HG03571 (cell line): Measurements from ENCODE around the gene TNFAIP8L2.

Experiments
- ATAC-seq: cut with Tn5 transposase; IDR thresholded peaks from one replicate; pipeline ENCODE4 v1.9.1; 2021; ENCODE audit not compliant: unreplicated experiment

Gene TNFAIP8L2

GRCh38 chr1:151156515-151156819, at the start of gene TNFAIP8L2:
Gene TNFAIP8L2 (plus strand): TSS chr1:151156649. CDS start chr1:151158698, 2,049 bp downstream.
- no peak for ATAC-seq

- no peak for ATAC-seq
Observed at GRCh38 chr1:151106894-151107293, 49.6 kb upstream of the TNFAIP8L2 start.

GRCh38 chr1:151108331-151108730, 48.1 kb upstream of the TNFAIP8L2 start:
- no peak for ATAC-seq

- ATAC-seq = no peak
Observed at GRCh38 chr1:151113877-151114276, 42.6 kb upstream of the TNFAIP8L2 start.

GRCh38 chr1:151124763-151125403, 31.6 kb upstream of the TNFAIP8L2 start:
- ATAC-seq = no peak

DNA sequence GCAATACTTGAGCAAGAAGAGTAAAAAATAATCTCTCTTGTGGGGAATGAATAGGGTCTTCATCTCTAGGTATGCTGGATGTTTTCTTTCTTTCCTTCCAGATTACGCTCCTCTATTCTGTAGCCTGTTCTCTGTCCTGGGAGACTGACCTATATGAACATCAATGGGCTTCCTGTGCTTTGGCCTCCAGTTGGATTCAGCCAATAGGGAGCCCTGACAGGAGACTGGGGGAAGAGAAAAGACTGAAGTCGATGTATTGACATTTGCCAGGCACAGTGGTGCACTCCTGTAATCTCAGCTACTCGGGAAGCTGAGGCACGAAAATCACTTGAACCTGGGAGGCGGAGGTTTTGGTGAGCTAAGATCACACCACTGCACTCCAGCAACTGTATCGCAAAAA, 27.6 kb upstream of the TNFAIP8L2 start:
- ATAC-seq = no peak

DNA sequence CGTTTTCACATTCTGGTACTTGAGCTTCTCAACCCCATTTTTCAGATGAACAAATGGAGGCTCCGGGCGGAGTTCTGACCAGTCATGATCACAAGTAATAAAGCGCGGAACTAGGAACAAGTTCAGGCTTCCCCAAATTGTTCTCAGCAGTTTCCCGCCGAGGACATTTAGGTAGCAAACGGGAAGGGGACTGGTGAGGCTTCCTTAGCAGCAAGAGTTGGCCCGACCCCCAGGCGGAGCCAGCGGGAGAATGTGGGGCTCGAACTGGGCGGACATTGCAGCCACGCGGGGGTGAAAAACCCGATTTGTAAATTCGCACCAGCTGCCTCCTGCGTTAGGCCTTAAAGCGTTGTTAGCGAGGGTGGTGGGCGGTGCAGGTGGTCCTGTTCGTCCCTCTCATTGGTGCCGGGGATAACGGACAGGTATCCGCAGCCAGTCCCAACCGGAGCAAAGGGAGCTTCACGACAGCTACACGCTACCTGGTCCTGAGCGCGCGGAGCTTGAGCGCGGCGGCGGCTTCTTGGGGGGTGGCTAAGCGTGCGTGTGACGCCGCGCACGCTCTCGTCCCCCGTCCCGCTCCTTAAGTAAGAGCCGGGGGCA, 25.4 kb upstream of the TNFAIP8L2 start:
- ATAC-seq = no peak

DNA sequence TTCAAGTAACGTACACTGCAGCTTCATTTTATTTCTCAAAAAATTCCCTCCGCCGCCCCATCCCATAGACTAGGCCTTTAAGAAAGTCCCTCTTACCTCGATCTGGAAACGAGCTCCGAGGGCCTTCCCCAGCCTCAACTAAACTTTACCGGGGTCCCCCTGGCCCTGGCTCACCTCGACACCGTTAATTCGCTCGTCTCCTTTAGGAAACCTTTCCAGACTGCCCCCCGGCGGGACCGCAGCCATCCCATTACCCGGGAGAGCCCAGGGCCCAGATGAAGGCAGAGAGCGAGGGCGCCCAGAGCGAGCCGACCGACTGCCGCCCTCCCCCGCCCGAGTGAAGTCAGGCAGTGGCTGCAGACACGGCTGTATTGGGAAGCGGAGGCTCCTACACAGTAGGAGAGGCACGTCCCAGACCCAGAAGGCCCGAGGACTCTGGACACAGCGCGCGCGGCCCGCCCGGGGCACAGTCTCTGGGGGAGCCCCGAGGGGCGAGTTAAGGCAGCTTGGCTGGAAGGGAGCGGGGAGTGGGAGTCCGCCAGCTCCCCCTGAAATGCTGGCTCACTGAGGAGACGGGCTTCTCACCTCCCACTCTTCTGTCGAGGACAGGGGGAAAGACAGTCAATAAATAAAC, 24.6 kb upstream of the TNFAIP8L2 start:
- no peak for ATAC-seq

DNA sequence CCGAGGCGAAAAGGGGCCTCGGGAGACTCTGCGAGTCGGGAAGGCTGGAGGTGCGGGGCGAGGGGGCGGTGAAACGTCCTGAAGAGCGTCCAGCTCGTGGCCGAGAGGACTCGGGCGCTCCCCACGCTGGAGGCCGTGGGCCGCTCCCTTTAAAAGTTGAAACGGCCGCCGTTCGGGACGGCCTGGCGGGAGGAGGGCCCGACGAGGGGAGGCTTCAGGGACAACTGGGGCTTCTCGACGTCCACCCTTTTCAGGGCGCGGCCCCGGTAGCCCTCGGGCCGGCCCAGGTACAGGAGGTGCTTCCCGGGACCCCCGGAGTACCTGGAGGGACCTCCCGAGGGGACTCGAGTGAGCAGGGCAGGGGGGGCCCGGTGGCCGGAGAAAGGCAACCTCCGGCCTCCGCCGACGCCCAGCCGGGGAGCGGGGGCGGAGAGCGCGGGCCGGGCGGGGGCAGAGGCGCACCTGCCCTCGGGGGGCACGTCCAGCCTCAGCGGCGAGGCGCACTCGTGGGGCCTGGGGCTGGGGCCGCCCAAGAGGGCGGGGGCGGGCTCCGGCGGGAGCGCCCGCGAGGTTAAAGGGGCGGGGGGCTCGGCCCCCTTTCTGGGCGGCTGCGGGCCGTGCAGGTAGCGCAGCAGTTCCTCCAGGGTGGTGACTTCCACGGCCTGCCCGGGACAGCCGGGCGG, 24.0 kb upstream of the TNFAIP8L2 start:
- ATAC-seq = no peak

DNA sequence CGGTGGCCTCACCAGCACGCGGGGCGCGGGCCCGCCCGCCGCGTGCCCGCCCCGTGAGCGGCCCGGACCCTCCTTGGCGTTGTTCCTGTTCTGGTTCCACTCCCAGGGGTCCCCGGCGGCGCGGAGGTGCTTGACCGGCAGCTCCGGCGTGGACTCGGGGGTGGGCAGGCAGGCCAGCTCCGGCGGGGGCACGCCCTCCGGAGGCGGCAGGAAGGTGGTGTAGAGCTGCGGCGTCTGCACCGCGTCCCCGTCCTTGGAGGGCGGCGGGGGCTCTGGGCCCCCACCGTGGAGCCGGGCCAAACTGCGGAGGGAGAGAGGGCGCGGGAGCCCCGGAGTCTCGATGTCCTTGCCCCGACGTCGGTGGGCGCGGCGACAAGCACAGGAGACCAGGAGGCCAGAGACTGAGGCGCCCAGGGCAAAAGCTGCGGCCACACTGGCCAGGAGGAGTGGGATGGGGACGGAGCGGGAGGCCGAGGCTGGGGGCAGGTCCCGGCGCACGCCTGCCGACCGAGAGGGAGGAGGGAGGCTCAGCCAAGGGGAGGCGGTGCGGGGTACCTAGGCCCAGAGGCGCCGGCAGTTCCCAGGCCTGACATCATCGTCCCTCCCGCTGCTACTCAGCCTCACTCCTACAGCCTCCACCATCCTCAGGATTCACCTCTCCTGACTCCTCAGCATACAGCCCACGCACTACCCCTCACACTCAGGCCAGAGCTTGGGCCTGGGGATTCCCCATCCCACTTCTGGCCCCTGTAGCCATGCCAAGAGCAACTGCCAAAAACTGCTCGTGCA, 23.2 kb upstream of the TNFAIP8L2 start:
- no peak for ATAC-seq

DNA sequence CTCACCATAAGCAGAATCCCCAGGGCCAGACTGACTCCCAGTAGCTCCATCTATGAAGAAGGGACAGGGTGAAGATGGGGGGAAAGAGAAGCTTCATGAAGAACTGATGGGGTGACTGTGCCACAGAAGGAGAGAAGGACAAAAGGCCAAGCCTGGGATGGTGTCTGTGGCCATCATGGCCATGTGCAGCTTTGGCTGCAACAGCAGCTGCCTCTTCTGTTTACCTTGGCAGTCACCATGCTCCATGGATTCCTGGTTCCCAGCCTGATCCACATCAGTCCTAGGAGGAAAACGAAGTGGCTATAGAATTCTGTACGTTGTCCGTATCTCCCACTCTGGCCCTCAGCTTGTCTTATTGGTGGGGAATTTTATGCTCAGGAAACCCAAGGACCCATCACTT, 22.1 kb upstream of the TNFAIP8L2 start:
- no peak for ATAC-seq

DNA sequence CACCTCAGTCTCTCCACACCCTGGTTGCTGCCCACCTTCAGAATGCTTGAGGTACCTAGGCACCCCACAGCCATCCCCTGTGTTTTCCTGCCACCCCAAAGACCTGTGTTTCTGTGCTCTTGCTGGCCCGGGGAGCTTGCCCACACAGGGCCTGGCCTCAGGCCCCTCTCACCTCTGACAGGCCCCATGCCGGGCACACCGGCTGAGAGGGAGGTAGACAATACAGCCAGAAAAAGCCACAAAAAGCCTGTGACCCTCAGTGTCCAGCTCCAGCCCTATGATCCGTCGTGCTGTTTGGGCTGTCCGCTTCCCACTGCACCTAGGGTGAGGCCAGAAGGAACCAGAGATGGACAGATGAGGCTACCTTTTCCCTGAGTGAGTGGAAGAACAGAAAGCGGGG, 21.5 kb upstream of the TNFAIP8L2 start:
- no peak for ATAC-seq

DNA sequence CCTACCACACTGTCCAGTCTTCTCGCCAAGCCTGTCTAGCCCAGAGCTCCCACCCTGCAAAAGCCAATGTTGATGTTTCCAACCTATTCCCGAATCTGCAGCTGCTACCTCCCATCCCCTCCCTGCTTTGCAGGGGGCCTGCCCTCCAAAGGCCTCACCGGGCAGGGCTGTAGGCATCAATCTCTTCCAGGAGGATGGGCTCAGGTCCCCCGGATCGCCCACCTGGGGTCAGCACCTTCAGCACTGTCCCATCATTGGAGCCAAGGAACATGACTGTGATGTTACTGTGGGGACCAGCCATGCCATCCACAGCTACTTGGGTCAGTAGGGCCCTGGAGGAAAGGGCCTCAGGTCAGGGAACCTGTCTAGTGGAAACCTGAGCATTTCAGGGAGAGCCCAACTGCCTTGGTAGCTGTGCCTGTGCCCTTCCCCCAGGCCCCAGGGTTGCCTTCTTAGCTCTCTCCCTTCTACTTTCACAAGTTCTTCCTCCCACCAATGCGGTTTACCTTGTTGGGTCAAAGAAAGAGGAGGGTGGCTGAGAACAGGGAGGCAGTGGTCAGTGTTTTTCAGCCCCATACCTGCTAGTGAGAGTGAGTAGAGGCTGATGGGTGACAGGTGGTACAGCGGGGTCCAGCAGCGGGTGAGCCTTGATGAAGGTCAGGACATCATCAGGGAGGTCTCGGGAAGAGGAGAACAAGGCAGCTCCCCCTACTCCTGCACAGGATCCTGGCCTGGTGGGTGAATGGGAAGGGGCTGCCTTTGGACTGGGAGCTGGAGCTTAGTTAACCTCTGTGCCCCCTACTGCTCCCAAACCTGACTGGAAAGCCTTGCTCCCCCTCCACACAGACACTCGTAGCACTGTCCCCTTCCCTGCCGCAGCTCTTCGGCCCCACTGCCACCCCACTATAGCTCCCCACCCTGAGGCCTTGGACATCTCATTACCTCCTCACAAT, 20.7 kb upstream of the TNFAIP8L2 start:
- ATAC-seq = no peak

DNA sequence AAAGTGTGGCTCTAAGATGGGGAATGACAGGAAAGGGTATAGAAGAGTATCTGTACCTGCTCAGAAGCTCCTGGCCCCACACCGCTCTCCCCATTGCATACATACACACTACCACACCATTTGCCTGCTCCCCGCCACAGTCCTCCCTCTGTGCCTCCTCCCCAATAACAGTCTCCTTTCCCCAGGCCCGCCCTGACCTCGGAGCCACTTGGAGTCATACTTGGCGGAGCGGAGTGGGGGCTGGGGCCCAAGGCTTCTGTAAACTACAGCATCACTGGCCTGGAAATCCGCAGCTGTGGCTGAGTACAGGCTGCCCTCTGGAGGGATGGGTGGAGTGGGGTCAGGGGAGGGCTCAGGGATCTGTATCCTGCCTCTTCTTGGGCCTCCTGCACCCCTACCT, 18.7 kb upstream of the TNFAIP8L2 start:
- ATAC-seq = no peak

DNA sequence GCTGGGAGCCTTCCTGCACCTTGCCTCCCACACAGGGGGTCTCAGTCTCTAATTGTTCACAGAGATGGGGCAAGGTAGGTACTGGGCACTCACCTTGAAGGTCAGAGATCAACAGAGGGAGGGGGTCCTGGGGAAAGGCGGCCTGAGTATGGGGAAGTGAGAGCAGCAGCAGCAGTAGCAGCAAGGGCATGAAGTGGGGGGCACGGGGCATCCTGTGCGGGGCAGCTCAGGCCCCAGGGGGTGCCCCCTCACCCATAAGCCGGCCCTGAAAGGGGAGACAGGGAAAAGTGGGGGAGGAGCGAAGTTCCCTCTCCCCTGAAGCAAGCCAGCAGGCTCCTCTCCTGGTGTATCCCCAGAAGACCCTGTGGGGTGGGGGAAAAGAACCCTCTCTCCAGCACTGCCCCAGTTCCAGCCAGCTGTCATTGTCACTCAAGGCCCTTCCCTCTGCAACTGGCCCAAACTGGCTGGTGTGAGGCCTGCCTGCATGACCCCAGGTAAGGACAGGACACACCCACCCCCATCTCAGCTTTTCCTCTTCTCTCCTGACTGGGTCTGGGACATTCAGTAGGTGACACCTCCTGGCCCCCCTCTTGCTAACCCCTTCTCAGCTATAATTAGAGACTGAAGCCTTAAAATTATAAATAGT, 13.9 kb upstream of the TNFAIP8L2 start:
- no peak for ATAC-seq

DNA sequence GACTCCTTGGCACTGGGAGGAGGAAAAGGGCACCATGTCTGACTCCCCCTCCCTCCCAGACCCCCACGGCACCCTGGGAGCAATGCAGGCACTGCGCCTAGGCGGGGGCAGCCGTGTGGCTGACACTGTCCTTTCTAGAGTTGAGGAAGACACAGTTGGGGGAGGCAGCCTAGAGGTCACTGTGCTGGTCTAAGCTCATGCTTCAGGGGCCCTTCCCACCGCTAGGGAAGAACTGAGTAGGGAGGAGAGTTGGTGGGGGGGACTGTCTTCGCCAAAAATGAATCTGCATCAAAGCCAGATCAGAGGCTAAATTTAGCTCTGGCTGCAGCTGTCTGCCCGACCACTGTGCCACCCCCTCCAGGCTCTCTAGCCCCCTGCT, 13.4 kb upstream of the TNFAIP8L2 start:
- no peak for ATAC-seq

- ATAC-seq = no peak
Observed at GRCh38 chr1:151143986-151144385, 12.5 kb upstream of the TNFAIP8L2 start.

GRCh38 chr1:151144474-151145303, 11.8 kb upstream of the TNFAIP8L2 start:
- no peak for ATAC-seq
